Ascending aorta (tissue), 2 donors: ENCODE data around the gene GPR179. TPM values are rescaled to one million over a fixed set of nuclear protein-coding genes. Genes with fewer than 3 reads are reported as not detected.
A peak's percentile ranks its signal among the peaks of the same experiment; 100 is the strongest.

Experiments
- DNase-seq, 2 donors: peaks; one replicate each; pipeline ENCODE4 v3.0.0-alpha.2; 2019; ENCODE audit warnings: low spot score in 2 of 2
- H3K27ac ChIP-seq, 2 donors: fragments of 200-600 bp; sonication (generic); one replicate each; pipeline ENCODE4 v1.5.1; 2016 to 2017; ENCODE audit warnings: mild to moderate bottlenecking in 1 of 2
- H3K27me3 ChIP-seq: fragments of 200-600 bp; sonication (generic); one replicate; pipeline ENCODE4 v1.5.1; 2017
- H3K36me3 ChIP-seq, 2 donors: fragments of 200-600 bp; sonication (generic); one replicate each; pipeline ENCODE4 v1.5.1; 2016
- H3K4me1 ChIP-seq, 2 donors: fragments of 200-600 bp; sonication (generic); one replicate each; pipeline ENCODE4 v1.5.1; 2016 to 2017; ENCODE audit warnings: mild to moderate bottlenecking in 1 of 2
- H3K4me3 ChIP-seq, 2 donors: fragments of 200-600 bp; sonication (generic); one replicate each; pipeline ENCODE4 v1.5.1; 2016 to 2017; ENCODE audit warnings: mild to moderate bottlenecking in 1 of 2
- H3K9me3 ChIP-seq, 2 donors: fragments of 200-600 bp; sonication (generic); one replicate each; pipeline ENCODE4 v1.5.1; 2016
- CTCF ChIP-seq, 3 experiments: fragments of 200-600 bp in 2 of 3; fragments of 450-650 bp in 1 of 3; sonication (generic) in 2 of 3; IDR thresholded peaks; one replicate each; pipeline ENCODE4 v1.5.1; 2016 to 2019; ENCODE audit warnings: antibody characterized with exemption in 3 of 3, mild to moderate bottlenecking in 1 of 3, moderate library complexity in 1 of 3
- intact Hi-C: fragments of 100-400 bp; cut with DNase I; formaldehyde crosslinking; loops from one replicate; pipeline ENCODE4 v1.15.1; 2023
- total RNA-seq: library from RNA; depleted of rRNA; stranded (reverse); fragments of >200 nt; gene quantifications from one replicate; pipeline ENCODE4 v1.1.0, GENCODE V29; 2016

The GPR179 gene
- total RNA-seq, 1 donor from 2014 or later = not detected

- Histone ChIP-seq H3K4me1 (no peaks in the 10 kb centered on the region), H3K4me3 (no peak overlapping the region), H3K36me3 (no peaks in the 10 kb centered on the region), H3K9me3 (no peaks in the 10 kb centered on the region), H3K27ac (no peak overlapping the region), H3K27me3 (no peaks in the 10 kb centered on the region)
- intact Hi-C loops = no loop called here
- DNase-seq = no peak
- TF ChIP-seq CTCF (IDR thresholded peaks at IDR 0.05) = peak in 1 of 3 experiments; percentile 10
Observed at GRCh38 chr17:38333635-38334295, 10.0 kb downstream of the GPR179 start.

GRCh38 chr17:38332735-38333134 is 11.0 kb downstream of the GPR179 start:
- Histone ChIP-seq H3K4me3 (no peak overlapping the region), H3K4me1 (no peaks in the 10 kb centered on the region), H3K36me3 (no peaks in the 10 kb centered on the region), H3K27me3 (no peaks in the 10 kb centered on the region), H3K27ac (no peak overlapping the region), H3K9me3 (no peaks in the 10 kb centered on the region)
- DNase-seq = no peak
- intact Hi-C loops = no loop called here
- TF ChIP-seq CTCF (IDR thresholded peaks at IDR 0.05) = no peak

GRCh38 chr17:38330941-38331411 is 12.8 kb downstream of the GPR179 start:
- no peak overlapping the region for H3K27ac ChIP-seq
- no peaks in the 10 kb centered on the region for H3K9me3 ChIP-seq
- no peaks in the 10 kb centered on the region for H3K4me1 ChIP-seq
- H3K27me3 ChIP-seq = no peaks in the 10 kb centered on the region
- no peaks in the 10 kb centered on the region for H3K36me3 ChIP-seq
- TF ChIP-seq CTCF (IDR thresholded peaks at IDR 0.05) = no peak
- DNase-seq = no peak
- H3K4me3 ChIP-seq = no peak overlapping the region
- intact Hi-C loops = no loop called here

GRCh38 chr17:38329808-38330730 is 13.7 kb downstream of the GPR179 start:
- Histone ChIP-seq H3K36me3 (no peaks in the 10 kb centered on the region), H3K4me3 (no peak overlapping the region), H3K27ac (no peak overlapping the region), H3K9me3 (no peaks in the 10 kb centered on the region), H3K27me3 (no peaks in the 10 kb centered on the region), H3K4me1 (no peaks in the 10 kb centered on the region)
- no peak for DNase-seq
- intact Hi-C loops = no loop called here
- no peak for TF ChIP-seq CTCF (IDR thresholded peaks at IDR 0.05)

- intact Hi-C loops = no loop called here
- no peak for TF ChIP-seq CTCF (IDR thresholded peaks at IDR 0.05)
- Histone ChIP-seq H3K4me1 (no peaks in the 10 kb centered on the region), H3K36me3 (no peaks in the 10 kb centered on the region), H3K27ac (no peak overlapping the region), H3K27me3 (no peaks in the 10 kb centered on the region), H3K9me3 (no peaks in the 10 kb centered on the region), H3K4me3 (no peak overlapping the region)
- no peak for DNase-seq
Observed at GRCh38 chr17:38329284-38329683, 14.5 kb downstream of the GPR179 start.
